GM21381 (cell line): ENCODE data around the gene ERH.

Source experiments
- ATAC-seq: cut with Tn5 transposase; IDR thresholded peaks from one replicate; pipeline ENCODE4 v1.9.1; 2021; ENCODE audit warnings: mild to moderate bottlenecking, moderate library complexity; ENCODE audit not compliant: unreplicated experiment

ERH gene

GRCh38 chr14:69331206-69331605 lies 66.9 kb downstream of the ERH start:
- ATAC-seq = no peak
